Loucy (cell line): ENCODE measurements around the gene DENND4A.

Source experiments
- H2AFZ ChIP-seq: fragments of 200-600 bp; sonication (generic); 2 replicates; pipeline ENCODE4 v1.6.0; 2016; ENCODE audit warnings: antibody characterized with exemption, mild to moderate bottlenecking, low read length, moderate library complexity
- H3F3A ChIP-seq: fragments of 200-600 bp; 2 replicates; pipeline ENCODE4 v1.6.0; 2016; ENCODE audit warnings: antibody characterized with exemption, low read depth, mild to moderate bottlenecking
- H3K27me3 ChIP-seq: fragments of 200-600 bp; sonication (generic); 2 replicates; pipeline ENCODE4 v1.6.1; 2014; ENCODE audit warnings: low read length, mild to moderate bottlenecking; ENCODE audit not compliant: insufficient read depth, poor library complexity, severe bottlenecking
- H3K36me3 ChIP-seq: fragments of 200-600 bp; sonication (generic); 2 replicates; pipeline ENCODE4 v1.6.1; 2016; ENCODE audit warnings: low read length; ENCODE audit not compliant: insufficient read depth
- H3K4me1 ChIP-seq: fragments of 200-600 bp; sonication (generic); 2 replicates; pipeline ENCODE4 v1.5.1; 2014; ENCODE audit warnings: low read length, mild to moderate bottlenecking; ENCODE audit not compliant: insufficient read depth, poor library complexity, severe bottlenecking
- H3K4me2 ChIP-seq: fragments of 200-600 bp; sonication (generic); 2 replicates; pipeline ENCODE4 v1.6.0; 2014; ENCODE audit warnings: antibody characterized with exemption, low read length, low read depth, mild to moderate bottlenecking; ENCODE audit not compliant: poor library complexity, severe bottlenecking
- H3K4me3 ChIP-seq: fragments of 200-600 bp; sonication (generic); 2 replicates; pipeline ENCODE4 v1.5.1; 2014; ENCODE audit warnings: low read length, mild to moderate bottlenecking, mixed read lengths; ENCODE audit not compliant: poor library complexity, severe bottlenecking
- H3K79me2 ChIP-seq: fragments of 200-600 bp; sonication (generic); 2 replicates; pipeline ENCODE4 v1.6.1; 2014; ENCODE audit warnings: low read length; ENCODE audit not compliant: insufficient read depth
- H3K9ac ChIP-seq: fragments of 200-600 bp; sonication (generic); 2 replicates; pipeline ENCODE4 v1.6.0; 2014; ENCODE audit warnings: mild to moderate bottlenecking, low read depth, low read length, moderate library complexity; ENCODE audit not compliant: poor library complexity, severe bottlenecking
- H3K9me2 ChIP-seq: fragments of 200-600 bp; sonication (generic); replicated peaks from 2 replicates; pipeline ENCODE4 v1.6.1; 2016; ENCODE audit warnings: low read depth, low read length, mixed read lengths
- H3K9me3 ChIP-seq: fragments of 200-600 bp; sonication (generic); 2 replicates; pipeline ENCODE4 v1.6.1; 2014; ENCODE audit warnings: mild to moderate bottlenecking, antibody characterized with exemption, low read length, low read depth; ENCODE audit not compliant: insufficient read depth
- H4K20me1 ChIP-seq: fragments of 200-600 bp; sonication (generic); 2 replicates; pipeline ENCODE4 v1.6.0; 2014; ENCODE audit warnings: antibody characterized with exemption, low read length, mild to moderate bottlenecking; ENCODE audit not compliant: insufficient read depth, poor library complexity, severe bottlenecking
- EZH2phosphoT487 ChIP-seq: fragments of 200-600 bp; IDR thresholded peaks from 2 replicates; pipeline ENCODE4 v1.6.1; 2018; ENCODE audit warnings: antibody characterized with exemption, mild to moderate bottlenecking, moderate library complexity, borderline replicate concordance
- TF ChIP-seq, protein P1 (sequence below): fragments of 200-600 bp; sonication (generic); conservative IDR thresholded peaks from 2 replicates; pipeline ENCODE4 v1.5.1; 2014; ENCODE audit warnings: mild to moderate bottlenecking, antibody characterized with exemption, low read length

The DENND4A gene

DNA sequence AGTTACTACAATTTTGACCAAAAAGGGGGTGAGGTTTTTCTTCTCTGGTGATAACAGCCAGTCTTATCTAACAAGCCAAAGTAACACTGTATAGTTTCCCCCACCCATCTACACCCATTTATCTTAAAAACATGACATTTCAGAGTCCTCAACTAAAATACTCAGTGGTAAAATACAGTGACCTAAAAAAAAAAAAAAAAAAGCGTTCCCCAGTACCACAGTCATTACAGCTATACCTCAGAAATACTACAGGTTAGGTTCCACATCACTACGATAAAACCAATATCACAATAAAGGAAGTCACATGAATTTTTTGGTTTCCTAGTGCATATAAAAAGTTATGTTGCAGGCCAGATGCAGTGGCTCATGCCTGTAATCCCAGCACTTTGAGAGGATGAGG, 13.8 kb downstream of the DENND4A start:
- peak overlapping the region; percentile 21 for H3K4me3 ChIP-seq
- peaks cover 20% of the 10 kb centered on the region for H3K4me1 ChIP-seq
- H3K36me3 ChIP-seq, result no peaks in the 10 kb centered on the region
- H3K79me2 ChIP-seq, result peaks cover 15% of the 10 kb centered on the region
- no peaks in the 10 kb centered on the region for H3F3A ChIP-seq
- H3K27me3 ChIP-seq, result no peaks in the 10 kb centered on the region
- no peak overlapping the region for H2AFZ ChIP-seq
- H3K9me2 ChIP-seq, result no peaks in the 10 kb centered on the region
- no peak overlapping the region for H3K9ac ChIP-seq
- no peaks in the 10 kb centered on the region for H3K9me3 ChIP-seq
- peak overlapping the region; percentile 42 for H3K4me2 ChIP-seq
- TF ChIP-seq, protein P1, sequence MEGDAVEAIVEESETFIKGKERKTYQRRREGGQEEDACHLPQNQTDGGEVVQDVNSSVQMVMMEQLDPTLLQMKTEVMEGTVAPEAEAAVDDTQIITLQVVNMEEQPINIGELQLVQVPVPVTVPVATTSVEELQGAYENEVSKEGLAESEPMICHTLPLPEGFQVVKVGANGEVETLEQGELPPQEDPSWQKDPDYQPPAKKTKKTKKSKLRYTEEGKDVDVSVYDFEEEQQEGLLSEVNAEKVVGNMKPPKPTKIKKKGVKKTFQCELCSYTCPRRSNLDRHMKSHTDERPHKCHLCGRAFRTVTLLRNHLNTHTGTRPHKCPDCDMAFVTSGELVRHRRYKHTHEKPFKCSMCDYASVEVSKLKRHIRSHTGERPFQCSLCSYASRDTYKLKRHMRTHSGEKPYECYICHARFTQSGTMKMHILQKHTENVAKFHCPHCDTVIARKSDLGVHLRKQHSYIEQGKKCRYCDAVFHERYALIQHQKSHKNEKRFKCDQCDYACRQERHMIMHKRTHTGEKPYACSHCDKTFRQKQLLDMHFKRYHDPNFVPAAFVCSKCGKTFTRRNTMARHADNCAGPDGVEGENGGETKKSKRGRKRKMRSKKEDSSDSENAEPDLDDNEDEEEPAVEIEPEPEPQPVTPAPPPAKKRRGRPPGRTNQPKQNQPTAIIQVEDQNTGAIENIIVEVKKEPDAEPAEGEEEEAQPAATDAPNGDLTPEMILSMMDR, result no peak
- TF ChIP-seq EZH2phosphoT487, result no peak
- H4K20me1 ChIP-seq, result no peaks in the 10 kb centered on the region

DNA sequence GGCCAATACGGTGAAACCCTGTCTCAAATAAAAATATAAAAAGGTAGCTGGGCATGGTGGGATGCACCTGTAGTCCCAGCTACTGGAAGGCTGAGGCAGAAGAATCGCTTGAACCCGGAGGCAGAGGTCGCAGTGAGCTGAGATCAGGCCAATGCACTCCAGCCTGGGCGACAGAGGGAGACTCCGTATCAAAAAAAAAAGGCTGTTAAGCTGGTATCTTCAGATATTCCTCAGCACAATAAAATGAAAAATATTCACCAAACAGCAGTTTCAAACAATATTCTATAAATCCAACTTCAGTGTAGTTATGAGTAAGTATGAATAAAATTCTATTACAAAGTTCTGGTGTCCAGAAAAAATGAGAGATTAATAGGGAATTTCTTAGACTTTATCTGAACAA, 14.2 kb downstream of the DENND4A start:
- TF ChIP-seq, protein P1, result no peak
- no peak for TF ChIP-seq EZH2phosphoT487
- peak overlapping the region; percentile 21 for H3K4me3 ChIP-seq
- H3K4me1 ChIP-seq, result peaks cover 25% of the 10 kb centered on the region
- no peaks in the 10 kb centered on the region for H3K9me3 ChIP-seq
- no peaks in the 10 kb centered on the region for H3F3A ChIP-seq
- no peaks in the 10 kb centered on the region for H3K36me3 ChIP-seq
- H4K20me1 ChIP-seq, result no peaks in the 10 kb centered on the region
- no peak overlapping the region for H2AFZ ChIP-seq
- H3K79me2 ChIP-seq, result peaks cover 19% of the 10 kb centered on the region
- H3K9me2 ChIP-seq, result no peaks in the 10 kb centered on the region
- peak overlapping the region; percentile 42 for H3K4me2 ChIP-seq
- no peaks in the 10 kb centered on the region for H3K27me3 ChIP-seq
- H3K9ac ChIP-seq, result no peak overlapping the region

DNA sequence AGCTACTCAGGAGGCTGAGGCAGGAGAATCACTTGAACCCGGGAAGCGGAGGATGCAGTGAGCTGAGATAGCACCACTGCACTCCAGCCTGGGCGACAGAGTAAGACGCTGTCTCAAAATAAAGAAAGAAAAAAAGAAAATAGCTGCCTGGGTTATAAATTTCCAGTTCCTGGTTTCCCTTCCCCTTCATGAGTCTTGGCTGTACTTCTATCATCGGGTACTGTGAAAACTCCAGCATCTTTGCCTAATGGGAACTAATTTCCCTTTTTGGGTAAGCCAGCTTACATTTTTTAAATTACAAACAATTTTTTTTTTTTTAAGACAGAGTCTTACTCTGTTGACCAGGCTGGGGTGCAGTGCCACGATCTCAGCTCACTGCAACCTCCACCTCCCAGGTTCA, 15.0 kb downstream of the DENND4A start:
- no peaks in the 10 kb centered on the region for H3F3A ChIP-seq
- H3K27me3 ChIP-seq, result no peaks in the 10 kb centered on the region
- H3K9me2 ChIP-seq, result no peaks in the 10 kb centered on the region
- TF ChIP-seq EZH2phosphoT487, result no peak
- TF ChIP-seq, protein P1, result no peak
- H3K79me2 ChIP-seq, result peaks cover 21% of the 10 kb centered on the region
- H3K36me3 ChIP-seq, result no peaks in the 10 kb centered on the region
- no peak overlapping the region for H3K4me2 ChIP-seq
- no peak overlapping the region for H3K9ac ChIP-seq
- no peaks in the 10 kb centered on the region for H3K9me3 ChIP-seq
- H3K4me3 ChIP-seq, result no peak overlapping the region
- H2AFZ ChIP-seq, result no peak overlapping the region
- H3K4me1 ChIP-seq, result peaks cover 27% of the 10 kb centered on the region
- H4K20me1 ChIP-seq, result no peaks in the 10 kb centered on the region
